HepG2 (cell line): ENCODE measurements around the gene KRT3.

Source experiments
- CTCF ChIP-seq: sonication (generic); formaldehyde crosslinking; IDR thresholded peaks from 2 replicates; pipeline ENCODE4 v1.5.0; 2020; ENCODE audit warnings: mild to moderate bottlenecking, missing genetic modification reagents, moderate library complexity
- SNAPC4 ChIP-seq: sonication (generic); formaldehyde crosslinking; IDR thresholded peaks from 2 replicates; pipeline ENCODE4 v1.4.0; 2020; ENCODE audit warnings: mild to moderate bottlenecking, missing genetic modification reagents
- ZGPAT ChIP-seq: IDR thresholded peaks from 2 replicates; pipeline ENCODE4 v1.6.1; 2016; ENCODE audit warnings: mild to moderate bottlenecking

DNA sequence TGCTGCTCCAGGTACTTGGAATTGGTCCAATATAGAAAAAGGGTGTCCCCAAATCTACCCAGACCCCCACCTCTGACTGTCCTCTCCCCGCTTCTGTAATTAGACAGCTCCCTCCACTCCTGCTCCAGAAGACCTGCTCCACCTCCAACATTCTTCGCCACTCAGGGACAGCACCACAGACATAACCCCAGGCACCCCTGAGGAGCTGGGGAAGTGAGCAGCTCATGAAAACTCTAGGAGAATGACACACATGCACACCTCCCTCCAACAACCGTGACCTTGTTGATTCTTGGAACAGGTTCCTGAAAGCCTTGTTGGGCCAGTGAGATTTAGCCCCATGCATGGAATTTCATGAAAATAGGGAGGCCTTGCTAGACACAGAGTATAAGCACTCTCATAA, 9.8 kb upstream of the KRT3 start:
- TF ChIP-seq SNAPC4 (CRISPR knock-in tag) (no peak), ZGPAT (CRISPR knock-in tag) (no peak), CTCF (CRISPR knock-in tag) (no peak)
